H1 (cell line): ENCODE results near the gene B3GALT5.

Source experiments
- CBX8 ChIP-seq: fragments of 300-800, 300-1000 bp; sonication (generic); IDR thresholded peaks from 2 replicates; pipeline ENCODE4 v1.7.1; 2016; ENCODE audit warnings: low read depth, low read length, borderline replicate concordance
- CEBPB ChIP-seq: IDR thresholded peaks from 2 replicates; pipeline ENCODE4 v1.6.1; 2012; ENCODE audit warnings: low read depth, low read length
- CHD1 ChIP-seq: IDR thresholded peaks from 2 replicates; pipeline ENCODE4 v1.6.1; 2012; ENCODE audit warnings: low read depth, low read length, improper control_type of control experiment
- CTCF ChIP-seq, 3 experiments: IDR thresholded peaks; 1 replicate in 2 of 3; 2 replicates in 1 of 3; pipeline versions ENCODE4 v1.5.1 to v1.6.1; 2011; ENCODE audit warnings: low read length in 3 of 3, mild to moderate bottlenecking in 3 of 3, inconsistent platforms in 2 of 3, low read depth in 1 of 3, moderate library complexity in 1 of 3; ENCODE audit not compliant: insufficient read depth in 1 of 3; ENCODE audit errors: control extremely low read depth in 1 of 3
- EGR1 ChIP-seq: IDR thresholded peaks from 2 replicates; pipeline ENCODE4 v1.6.1; 2011; ENCODE audit warnings: low read depth, low read length, borderline replicate concordance
- EP300 ChIP-seq, 2 experiments: IDR thresholded peaks; 1 replicate in 1 of 2; 2 replicates in 1 of 2; pipeline ENCODE4 v1.6.1; 2011 to 2012; ENCODE audit warnings: low read depth in 2 of 2, low read length in 2 of 2, mild to moderate bottlenecking in 2 of 2, borderline replicate concordance in 1 of 2, inconsistent platforms in 1 of 2, moderate library complexity in 1 of 2
- GABPA ChIP-seq: IDR thresholded peaks from 2 replicates; pipeline ENCODE4 v1.6.1; 2011; ENCODE audit warnings: mild to moderate bottlenecking, low read length, moderate library complexity, borderline replicate concordance; ENCODE audit not compliant: insufficient read depth
- JUND ChIP-seq: IDR thresholded peaks from 2 replicates; pipeline ENCODE4 v1.6.1; 2011; ENCODE audit warnings: mild to moderate bottlenecking, improper control_type of control experiment, low read length
- PHF8 ChIP-seq: fragments of 200-600 bp; sonication (generic); conservative IDR thresholded peaks from 2 replicates; pipeline ENCODE4 v1.7.1; 2012; ENCODE audit warnings: low read depth, mild to moderate bottlenecking, inconsistent platforms, low read length, moderate library complexity
- POLR2A ChIP-seq, 2 experiments: IDR thresholded peaks; 1 replicate in 1 of 2; 2 replicates in 1 of 2; pipeline ENCODE4 v1.6.1; 2011; ENCODE audit warnings: low read depth in 2 of 2, low read length in 2 of 2, mild to moderate bottlenecking in 2 of 2; ENCODE audit errors: control extremely low read depth in 1 of 2
- POU5F1 ChIP-seq: IDR thresholded peaks from 2 replicates; pipeline ENCODE4 v1.6.1; 2011; ENCODE audit warnings: low read depth, mild to moderate bottlenecking, low read length, moderate library complexity
- SAP30 ChIP-seq: fragments of 300-600 bp; sonication (generic); IDR thresholded peaks from 2 replicates; pipeline ENCODE4 v1.7.1; 2012; ENCODE audit warnings: low read length, moderate library complexity, mild to moderate bottlenecking, inconsistent platforms; ENCODE audit not compliant: insufficient read depth, insufficient replicate concordance
- SP1 ChIP-seq: IDR thresholded peaks from 2 replicates; pipeline ENCODE4 v1.6.1; 2011; ENCODE audit warnings: low read depth, low read length
- YY1 ChIP-seq: IDR thresholded peaks from 2 replicates; pipeline ENCODE4 v1.6.1; 2011; ENCODE audit warnings: low read depth, mild to moderate bottlenecking, low read length

- TF ChIP-seq GABPA: no peak
- TF ChIP-seq POLR2A (IDR thresholded peaks at IDR 0.05; ENCODE audit: control extremely low read depth in 1 of 2, low read depth in 2 of 2, low read length in 2 of 2): no peak
- no peak for TF ChIP-seq YY1
- TF ChIP-seq CTCF (IDR thresholded peaks at IDR 0.05; ENCODE audit: control extremely low read depth in 1 of 3, insufficient read depth in 1 of 3, low read depth in 1 of 3, low read length in 3 of 3): no peak
- TF ChIP-seq EGR1: no peak
- TF ChIP-seq SAP30: no peak
- TF ChIP-seq EP300 (IDR thresholded peaks at IDR 0.05; ENCODE audit: borderline replicate concordance in 1 of 2, low read depth in 2 of 2, low read length in 2 of 2): no peak
- no peak for TF ChIP-seq PHF8
- no peak for TF ChIP-seq JUND
- no peak for TF ChIP-seq SP1
- TF ChIP-seq CEBPB: no peak
- no peak for TF ChIP-seq CBX8
- no peak for TF ChIP-seq CHD1
- no peak for TF ChIP-seq POU5F1
Measured at GRCh38 chr21:39657091-39657689, 44.5 kb downstream of the B3GALT5 start.
